HG03280 (cell line): ENCODE results near the gene ARHGAP8.

Source experiments
- ATAC-seq: cut with Tn5 transposase; IDR thresholded peaks from one replicate; pipeline ENCODE4 v1.9.1; 2021; ENCODE audit warnings: mild to moderate bottlenecking, moderate library complexity; ENCODE audit not compliant: unreplicated experiment

ARHGAP8 gene

GRCh38 chr22:44882226-44882905 lies 130.0 kb downstream of the ARHGAP8 start:
- no peak for ATAC-seq

- ATAC-seq: no peak
Measured at GRCh38 chr22:44883011-44883421, 130.6 kb downstream of the ARHGAP8 start.

DNA sequence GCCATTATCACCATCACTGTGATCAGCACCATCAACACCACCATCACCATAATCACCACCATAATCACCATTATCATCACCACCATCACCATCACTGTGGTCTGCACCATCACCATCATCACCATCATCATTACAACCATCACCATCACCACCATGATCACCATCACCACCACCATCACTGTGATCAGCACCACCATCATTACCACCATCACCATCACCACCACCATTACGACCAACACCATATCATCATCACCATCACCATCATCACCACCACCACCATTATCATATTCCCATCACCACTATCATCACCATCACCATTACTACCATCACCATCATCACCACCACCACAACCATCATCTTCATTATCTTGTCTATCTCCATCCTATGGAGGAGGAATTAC lies 132.2 kb downstream of the ARHGAP8 start:
- no peak for ATAC-seq

GRCh38 chr22:44884968-44885805 lies 132.8 kb downstream of the ARHGAP8 start:
- no peak for ATAC-seq

GRCh38 chr22:44885806-44886360 lies 133.5 kb downstream of the ARHGAP8 start:
- ATAC-seq: no peak

DNA sequence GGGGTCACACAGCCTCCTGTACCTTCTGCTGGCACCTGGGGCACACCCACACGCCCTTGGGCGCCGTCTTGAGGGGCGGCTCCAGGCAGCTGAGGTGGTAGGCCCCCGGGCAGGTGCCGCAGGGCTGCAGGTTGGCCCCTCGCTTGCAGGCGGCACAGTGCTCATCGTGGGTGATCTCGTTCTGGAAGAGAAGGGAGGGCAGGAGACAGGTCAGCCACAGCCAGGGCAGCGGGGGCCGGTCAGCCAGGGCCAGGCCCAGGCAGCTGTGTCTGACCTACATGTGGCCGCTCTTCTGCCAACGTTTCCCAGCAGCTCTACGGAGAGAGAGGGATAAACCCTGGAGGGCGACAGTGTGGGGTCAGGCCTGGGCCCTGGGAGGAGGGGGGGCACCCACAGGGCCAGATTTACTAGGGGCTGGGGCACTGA lies 135.6 kb downstream of the ARHGAP8 start:
- ATAC-seq: no peak

- ATAC-seq: no peak
Measured at GRCh38 chr22:44888491-44889254, 136.3 kb downstream of the ARHGAP8 start.

DNA sequence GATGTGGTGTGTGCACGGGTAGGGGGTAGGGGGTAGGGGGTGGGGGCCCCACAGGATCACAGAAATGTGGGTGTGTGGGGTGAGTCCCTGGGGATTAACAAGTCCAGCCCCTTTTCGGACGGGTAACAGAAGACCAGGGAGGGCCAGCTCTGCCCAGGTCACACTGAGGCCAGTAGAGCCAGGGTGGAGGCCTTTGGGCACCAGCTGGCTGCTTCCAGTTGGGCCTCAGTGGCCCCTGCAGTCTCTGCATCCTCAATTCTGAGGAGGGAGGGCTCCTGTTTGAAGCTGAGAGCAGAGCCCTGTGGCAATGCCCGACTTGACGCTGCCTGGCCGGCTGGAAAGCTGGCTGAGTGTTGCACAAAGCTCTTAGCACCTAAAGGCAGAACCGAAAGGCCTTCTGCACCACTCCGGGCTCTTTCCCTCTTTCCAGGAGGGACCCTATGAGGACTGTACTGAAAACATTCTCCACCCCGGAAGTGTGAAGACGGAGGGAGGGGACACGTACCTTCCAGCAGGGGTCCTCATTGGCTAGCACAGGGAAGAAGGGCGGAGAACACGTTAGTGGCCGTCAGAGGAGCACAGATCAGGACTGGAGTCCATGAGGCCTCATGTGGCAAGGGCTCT lies 137.0 kb downstream of the ARHGAP8 start:
- ATAC-seq: no peak

DNA sequence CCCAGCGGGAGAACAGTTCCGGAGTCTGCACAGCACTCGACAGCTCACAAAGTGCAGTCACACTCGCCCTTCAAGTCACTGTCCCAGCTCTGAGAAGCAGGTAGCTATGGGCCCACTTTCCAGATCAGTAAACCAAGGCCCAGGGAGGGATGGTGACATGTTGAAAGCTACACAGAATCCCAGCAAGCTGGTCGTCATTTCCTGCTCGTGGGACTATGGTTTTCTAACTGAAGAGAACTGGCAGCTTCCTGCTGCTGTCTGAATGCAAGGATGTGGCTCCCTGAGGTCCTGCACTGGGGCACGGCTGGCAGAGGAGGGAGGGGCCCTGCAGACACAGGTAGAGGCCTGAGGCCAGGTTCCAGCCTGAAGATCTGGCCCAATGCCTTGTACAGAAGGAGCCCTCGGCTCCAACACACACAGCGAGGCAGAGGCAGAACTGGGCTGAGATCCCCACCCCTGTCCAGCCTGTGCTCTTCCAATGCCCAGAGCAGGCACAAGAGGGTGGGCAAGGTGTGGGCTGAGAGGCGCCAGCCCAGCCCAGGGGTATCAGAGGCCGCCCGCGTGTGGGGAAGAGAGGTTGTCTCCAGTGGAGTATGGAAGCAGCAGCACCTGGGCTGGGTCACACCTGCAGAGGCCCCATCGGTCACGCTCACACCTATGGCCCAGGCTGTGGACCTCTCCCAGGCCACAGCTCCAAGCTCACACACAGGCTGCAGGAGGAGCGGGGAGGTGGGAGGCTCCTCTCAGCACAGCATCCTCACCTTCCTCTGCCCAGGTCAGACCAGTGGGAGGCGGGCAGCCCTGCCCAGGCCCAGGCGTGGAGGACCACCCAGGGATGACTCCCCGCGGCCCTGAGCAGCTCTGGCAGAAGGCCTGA lies 138.3 kb downstream of the ARHGAP8 start:
- no peak for ATAC-seq

- ATAC-seq: no peak
Measured at GRCh38 chr22:44891293-44891747, 138.9 kb downstream of the ARHGAP8 start.

DNA sequence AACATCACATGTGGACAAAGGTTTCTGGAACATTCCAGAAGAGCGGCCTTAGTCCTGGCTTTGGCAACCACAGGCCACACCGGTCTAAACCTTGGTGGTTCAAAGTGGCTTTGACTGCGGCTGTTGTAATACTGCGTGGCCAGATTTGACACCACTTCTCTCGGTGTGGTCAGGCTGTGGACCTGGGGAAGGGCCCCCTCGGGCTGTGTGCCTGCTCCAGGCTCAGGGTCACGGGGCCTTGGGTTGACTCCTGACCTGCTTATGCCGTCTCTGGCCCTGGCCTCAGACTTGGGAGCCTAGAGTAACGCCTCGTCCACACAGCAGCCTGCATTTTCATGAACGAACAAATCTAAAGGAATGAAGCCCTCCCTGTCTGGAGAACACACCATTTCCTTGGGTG lies 139.4 kb downstream of the ARHGAP8 start:
- no peak for ATAC-seq

DNA sequence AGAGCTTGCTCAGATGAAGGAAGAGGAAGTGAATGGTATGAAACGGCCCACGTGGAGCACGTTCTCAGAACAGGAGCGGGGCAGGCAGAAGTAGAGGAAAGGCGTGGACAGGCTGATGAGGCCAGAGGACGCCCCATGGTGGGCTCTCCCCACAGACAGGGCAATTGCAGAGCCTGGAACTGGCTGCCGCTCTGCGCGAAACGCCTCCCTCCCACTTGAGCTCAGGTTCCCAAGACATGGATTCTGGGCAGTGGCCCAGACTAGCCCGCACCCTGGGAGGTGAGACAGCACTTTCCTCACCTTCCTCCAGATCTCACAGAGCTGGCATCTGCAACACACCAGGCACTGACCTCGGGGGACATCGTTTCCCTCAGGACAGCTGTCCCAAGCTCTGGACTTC lies 139.9 kb downstream of the ARHGAP8 start:
- no peak for ATAC-seq

GRCh38 chr22:44892803-44893730 lies 140.7 kb downstream of the ARHGAP8 start:
- no peak for ATAC-seq

GRCh38 chr22:44893731-44894080 lies 141.3 kb downstream of the ARHGAP8 start:
- no peak for ATAC-seq

GRCh38 chr22:44894321-44894720 lies 141.9 kb downstream of the ARHGAP8 start:
- no peak for ATAC-seq

GRCh38 chr22:44894782-44895181 lies 142.4 kb downstream of the ARHGAP8 start:
- no peak for ATAC-seq

DNA sequence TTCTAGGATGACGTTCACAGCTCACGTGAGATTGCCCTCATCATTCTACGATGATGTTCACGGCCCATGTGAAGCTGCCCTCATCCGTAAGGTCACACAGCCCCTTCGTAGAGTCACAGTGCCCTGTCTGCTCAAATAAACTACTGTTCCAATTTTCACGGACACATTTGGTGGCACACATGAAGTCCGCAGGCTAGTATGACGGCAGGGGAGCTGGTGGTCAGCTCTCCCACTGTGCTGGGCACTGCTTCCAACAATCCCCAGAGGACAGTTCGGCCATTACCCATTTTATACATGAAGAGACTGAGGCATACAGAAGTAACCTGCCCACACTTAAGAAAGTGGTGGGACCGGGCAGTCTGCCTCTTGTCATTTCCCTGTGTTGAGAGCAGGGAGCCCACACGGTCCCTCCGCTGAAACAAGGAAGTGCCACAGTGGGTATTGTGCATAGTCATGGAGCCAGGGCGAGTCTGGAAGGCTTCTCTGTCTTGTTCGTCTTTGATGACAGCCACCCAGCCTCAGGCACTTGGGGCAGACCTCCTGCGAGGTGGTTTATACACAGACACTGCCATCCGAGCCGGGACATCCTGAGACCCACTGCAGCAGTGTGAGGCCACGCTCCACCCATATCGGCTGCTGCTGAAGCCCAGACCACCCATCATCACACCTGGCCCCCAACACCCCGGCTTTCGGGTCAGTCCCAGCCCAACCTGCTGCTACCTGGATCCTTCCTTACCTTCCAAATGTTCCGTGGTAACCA lies 143.1 kb downstream of the ARHGAP8 start:
- no peak for ATAC-seq

GRCh38 chr22:44898236-44898635 lies 145.9 kb downstream of the ARHGAP8 start:
- ATAC-seq: no peak
